ENCODE measurements around the gene ENTPD2.
A peak's percentile ranks its signal among the peaks of the same experiment; 100 is the strongest.
"Not testable (repeated sequence)": the region's sequence is repeated elsewhere in the genome, so short reads cannot be mapped to it uniquely, and the experiment has no call there.

ENTPD2 gene

GRCh38 chr9:137045294-137046087 lies 8.4 kb downstream of the ENTPD2 start:
- DNase-seq (ENCODE audit: low spot score) = no peak

- DNase-seq (ENCODE audit: low spot score) = no peak
Observed at GRCh38 chr9:137044502-137045177, 9.2 kb downstream of the ENTPD2 start.

- DNase-seq (ENCODE audit: low spot score) = no peak
Observed at GRCh38 chr9:137044037-137044436, 9.8 kb downstream of the ENTPD2 start.

GRCh38 chr9:137042751-137043727 lies 10.8 kb downstream of the ENTPD2 start:
- no peak for DNase-seq (ENCODE audit: low spot score)

GRCh38 chr9:137041124-137041523 lies 12.7 kb downstream of the ENTPD2 start:
- DNase-seq (ENCODE audit: low spot score) = no peak

GRCh38 chr9:137040568-137040967 lies 13.3 kb downstream of the ENTPD2 start:
- no peak for DNase-seq (ENCODE audit: low spot score)

GRCh38 chr9:137039611-137040366 lies 14.1 kb downstream of the ENTPD2 start:
- DNase-seq (ENCODE audit: low spot score) = no peak

- no peak for DNase-seq (ENCODE audit: low spot score)
Observed at GRCh38 chr9:137038916-137039315, 14.9 kb downstream of the ENTPD2 start.

GRCh38 chr9:137037483-137037882 lies 16.4 kb downstream of the ENTPD2 start:
- DNase-seq (ENCODE audit: low spot score) = no peak

GRCh38 chr9:137037035-137037434 lies 16.8 kb downstream of the ENTPD2 start:
- no peak for DNase-seq (ENCODE audit: low spot score)

- DNase-seq (ENCODE audit: low spot score) = no peak
Observed at GRCh38 chr9:137035937-137036336, 17.9 kb downstream of the ENTPD2 start.

DNA sequence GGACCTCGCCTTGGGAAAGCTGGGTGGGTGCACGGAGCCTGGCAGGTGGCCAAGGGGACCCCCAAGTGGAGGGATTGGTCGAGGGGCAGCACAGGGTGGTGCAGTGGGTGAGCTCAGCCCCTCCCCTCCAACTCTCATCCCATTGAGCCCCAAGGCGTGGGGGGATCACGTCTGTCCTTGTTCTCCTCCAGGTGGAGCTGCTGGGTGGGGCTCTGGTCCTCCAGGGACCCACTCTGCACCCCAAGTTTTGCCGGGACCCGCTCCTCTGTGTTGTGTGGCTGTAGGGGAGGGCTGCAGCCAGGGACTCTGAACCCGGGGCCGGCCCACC lies 18.4 kb downstream of the ENTPD2 start:
- no peak for DNase-seq (ENCODE audit: low spot score)

GRCh38 chr9:137034709-137035506 lies 19.0 kb downstream of the ENTPD2 start:
- DNase-seq (ENCODE audit: low spot score) = peak; percentile 82

DNA sequence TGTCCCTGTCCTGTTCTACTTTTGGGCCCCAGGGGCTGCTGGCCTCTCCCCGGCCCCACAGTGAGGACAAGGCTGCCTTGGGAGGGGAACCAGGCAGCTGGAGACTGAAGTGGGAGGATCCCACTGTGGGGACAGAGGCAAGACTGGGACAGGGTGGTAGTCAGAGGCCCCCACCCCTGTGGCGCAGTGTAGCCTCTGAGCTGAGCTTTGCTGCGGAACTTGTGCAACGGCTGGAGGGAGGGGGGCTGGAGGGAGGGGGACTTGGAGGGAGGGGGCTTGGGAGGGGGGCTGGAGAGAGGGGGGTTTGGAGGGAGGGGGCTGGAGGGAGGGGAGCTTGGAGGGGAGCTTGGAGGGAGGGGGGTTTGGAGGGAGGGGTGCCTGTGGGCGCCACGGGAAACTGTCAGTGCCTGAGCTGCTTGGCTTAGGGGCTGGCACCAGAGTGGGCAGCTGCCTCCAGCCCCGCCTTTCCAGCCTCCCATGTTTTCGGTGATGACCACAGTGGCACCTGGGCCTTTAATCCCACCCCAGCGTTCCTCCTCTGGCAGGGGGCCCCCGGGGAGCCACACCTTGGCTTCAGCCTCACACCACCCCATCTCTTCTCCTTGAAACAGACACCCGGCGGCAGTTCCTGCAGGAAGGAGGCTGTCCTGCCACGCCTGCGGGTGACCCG lies 19.7 kb downstream of the ENTPD2 start:
- DNase-seq (ENCODE audit: low spot score) = no peak

DNA sequence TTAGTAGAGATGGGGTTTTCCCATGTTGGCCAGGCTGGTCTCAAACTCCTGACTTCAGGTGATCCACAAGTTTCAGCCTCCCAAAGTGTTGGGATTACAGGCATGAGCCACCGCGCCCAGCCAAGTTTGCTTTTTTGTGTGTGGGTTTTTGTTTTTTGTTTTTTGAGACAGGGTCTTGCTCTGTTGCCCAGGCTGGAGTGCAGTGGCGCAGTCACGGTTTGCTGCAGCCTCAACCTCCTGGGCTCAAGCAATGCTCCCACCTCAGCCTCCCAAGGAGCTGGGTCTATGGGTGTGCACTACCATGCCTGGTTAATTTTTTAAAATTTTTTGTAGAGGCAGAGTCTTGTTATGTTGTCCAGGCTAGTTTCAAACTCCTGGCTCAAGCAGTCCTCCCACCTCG lies 20.4 kb downstream of the ENTPD2 start:
- DNase-seq (ENCODE audit: low spot score) = not testable (repeated sequence)

GRCh38 chr9:137032858-137033257 lies 21.0 kb downstream of the ENTPD2 start:
- DNase-seq (ENCODE audit: low spot score) = no peak

DNA sequence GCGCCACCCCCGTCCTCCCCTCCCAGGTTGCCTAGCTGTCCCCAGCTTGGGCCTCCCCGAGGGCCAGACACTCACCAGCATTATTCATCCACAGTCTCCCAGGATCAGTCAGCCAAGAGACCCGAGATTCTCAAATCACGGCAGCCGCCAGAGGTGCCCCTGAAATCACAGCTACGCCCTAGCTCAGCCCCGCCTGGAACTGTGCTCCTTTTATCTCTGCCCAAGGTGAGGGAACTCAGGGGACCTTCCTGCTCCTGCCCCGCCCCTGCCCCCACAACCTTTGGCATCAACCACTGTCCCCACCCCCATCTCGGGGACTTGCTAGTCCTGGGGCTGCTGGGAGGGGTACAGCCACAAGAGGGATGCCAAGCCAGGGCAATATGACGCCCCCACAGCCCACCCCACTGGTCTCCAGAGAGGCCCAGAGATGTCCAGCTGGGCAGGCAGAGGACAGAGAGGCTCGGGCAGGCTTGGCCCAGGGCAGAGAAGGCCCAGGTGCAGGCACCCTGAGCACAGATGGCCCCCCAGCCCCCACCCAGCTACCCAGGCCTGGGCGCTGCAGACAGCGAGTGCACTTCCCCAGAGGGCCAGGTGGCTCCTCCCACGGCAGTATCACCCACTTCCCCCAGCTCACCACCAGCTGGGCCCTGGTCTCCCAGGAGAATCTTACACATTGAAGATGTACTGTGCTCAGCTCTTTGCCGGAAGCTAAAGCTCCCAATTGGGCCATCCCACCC lies 21.8 kb downstream of the ENTPD2 start, which contains the start of gene FUT7:
TSS of gene FUT7 (minus strand) at position 185 of the 737 bp plus-strand sequence. CDS start at position 88, 97 bp downstream.
- DNase-seq (ENCODE audit: low spot score) = no peak

DNA sequence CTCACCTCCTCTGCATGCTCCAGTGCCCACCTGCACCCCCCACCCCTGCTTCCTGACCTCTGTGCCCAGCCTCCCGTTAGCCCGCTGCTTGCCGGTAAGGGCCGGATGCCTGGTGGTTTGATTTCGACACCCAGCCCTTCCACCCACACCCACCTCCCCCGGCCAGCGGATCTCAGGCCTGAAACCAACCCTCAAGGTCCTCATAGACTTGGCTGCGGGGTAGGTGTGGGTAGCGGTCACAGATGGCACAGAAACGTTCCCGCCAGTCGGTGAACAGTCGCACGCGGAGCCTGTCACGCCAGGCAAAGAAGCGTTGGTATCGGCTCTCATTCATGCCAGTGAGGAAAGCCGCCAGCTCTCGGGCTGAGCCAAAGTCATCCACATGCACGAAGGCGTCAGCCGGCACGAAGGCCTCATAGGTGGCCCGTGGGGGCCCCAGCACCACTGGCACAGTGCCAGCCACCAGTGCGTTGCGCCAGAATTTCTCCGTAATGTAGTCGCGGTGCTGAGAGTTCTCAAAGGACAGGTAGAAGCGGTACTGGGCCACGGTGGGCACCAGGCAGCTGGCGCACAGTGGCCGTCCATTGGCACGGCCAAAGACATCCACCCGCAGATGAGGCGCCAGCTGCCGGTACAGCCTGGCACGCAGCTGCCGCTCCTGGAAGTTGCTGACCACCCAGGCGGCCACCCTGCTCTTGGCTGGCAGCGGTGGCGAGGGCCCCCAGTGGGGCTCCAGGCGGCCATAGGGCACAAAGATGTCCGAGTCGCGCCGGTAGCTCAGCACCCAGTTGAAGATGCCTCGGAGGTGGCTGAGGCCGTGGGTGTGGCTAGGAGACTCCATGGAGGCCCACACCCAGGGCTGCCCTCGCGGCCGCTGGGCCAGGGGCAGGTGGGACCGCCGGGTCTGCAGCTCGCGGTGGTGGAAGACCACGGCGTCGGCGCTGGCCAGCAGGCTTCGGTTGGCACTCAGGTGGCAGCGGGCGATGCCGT lies 23.0 kb downstream of the ENTPD2 start:
- no peak for DNase-seq (ENCODE audit: low spot score)
